ENCODE measurements around the gene DDRGK1. TPM values are rescaled to one million over a fixed set of nuclear protein-coding genes. Genes with fewer than 3 reads are reported as not detected.
"Not testable (repeated sequence)": the region's sequence is repeated elsewhere in the genome, so short reads cannot be mapped to it uniquely, and the experiment has no call there.

The DDRGK1 gene
- polyA plus RNA-seq, 1 donor = 30.3 TPM

- DNase-seq (ENCODE audit: low read depth) = no peak
Observed at GRCh38 chr20:3165473-3166337, 38.8 kb downstream of the DDRGK1 start.

- no peak for DNase-seq (ENCODE audit: low read depth)
Observed at GRCh38 chr20:3164763-3165410, 39.6 kb downstream of the DDRGK1 start.

- no peak for DNase-seq (ENCODE audit: low read depth)
Observed at GRCh38 chr20:3164043-3164762, 40.3 kb downstream of the DDRGK1 start.

GRCh38 chr20:3163099-3164042 is 41.1 kb downstream of the DDRGK1 start:
- no peak for DNase-seq (ENCODE audit: low read depth)

GRCh38 chr20:3162080-3162611 is 42.3 kb downstream of the DDRGK1 start:
- no peak for DNase-seq (ENCODE audit: low read depth)

- DNase-seq (ENCODE audit: low read depth) = no peak
Observed at GRCh38 chr20:3161316-3162079, 43.0 kb downstream of the DDRGK1 start.

- DNase-seq (ENCODE audit: low read depth) = no peak
Observed at GRCh38 chr20:3160418-3160817, 44.1 kb downstream of the DDRGK1 start.

- no peak for DNase-seq (ENCODE audit: low read depth)
Observed at GRCh38 chr20:3158968-3159431, 45.5 kb downstream of the DDRGK1 start.

- no peak for DNase-seq (ENCODE audit: low read depth)
Observed at GRCh38 chr20:3157817-3158216, 46.7 kb downstream of the DDRGK1 start.

- DNase-seq (ENCODE audit: low read depth) = no peak
Observed at GRCh38 chr20:3156811-3157619, 47.5 kb downstream of the DDRGK1 start.

- not testable (repeated sequence) for DNase-seq (ENCODE audit: low read depth)
Observed at GRCh38 chr20:3152057-3152644, 52.3 kb downstream of the DDRGK1 start.

GRCh38 chr20:3150908-3151307 is 53.6 kb downstream of the DDRGK1 start:
- no peak for DNase-seq (ENCODE audit: low read depth)

GRCh38 chr20:3146732-3147341 is 57.6 kb downstream of the DDRGK1 start:
- DNase-seq (ENCODE audit: low read depth) = no peak

- DNase-seq (ENCODE audit: low read depth) = no peak
Observed at GRCh38 chr20:3141757-3142156, 62.7 kb downstream of the DDRGK1 start.

Measured in forelimb muscle (tissue), 1 donor.